H1 (cell line): ENCODE results near the gene TKFC. TPM values are rescaled to one million over a fixed set of nuclear protein-coding genes. Genes with fewer than 3 reads are reported as not detected.

Source experiments
- ASH2L ChIP-seq: fragments of 200-600, 300-600 bp; sonication (generic); IDR thresholded peaks from one replicate; pipeline ENCODE4 v1.7.1; 2017; ENCODE audit warnings: low read length
- TAF7 ChIP-seq: optimal IDR thresholded peaks from 2 replicates; pipeline ENCODE3; 2011; ENCODE audit warnings: low read depth, mild to moderate bottlenecking, inconsistent platforms, low read length, moderate library complexity, borderline replicate concordance
- polyA plus RNA-seq, 7 experiments: library from polyadenylated mRNA; depleted of rRNA in 3 of 7; stranded (reverse) in 5 of 7; unstranded in 2 of 7; fragments of >200 nt in 5 of 7; fragments of 200-250 nt in 2 of 7; gene quantifications; 1 replicate in 5 of 7; 2 replicates in 1 of 7; 4 replicates in 1 of 7; pipeline versions ENCODE4 v1.2.1 to v1.2.3, GENCODE V29; 2011 to 2013; ENCODE audit warnings: missing spikeins in 2 of 7, mixed read lengths in 2 of 7
- total RNA-seq: library from RNA; stranded (reverse); fragmentation: NEBNext Ultra II Directional; extraction: Animal tissue kit (Norgen Biotek cat#: 25700); gene quantifications from 2 replicates; pipeline ENCODE4 v1.2.1, GENCODE V29; 2021
- TF ChIP-seq, protein P1 (sequence below), 3 experiments: IDR thresholded peaks; 1 replicate in 2 of 3; 2 replicates in 1 of 3; pipeline versions ENCODE4 v1.5.1 to v1.6.1; 2011; ENCODE audit warnings: low read length in 3 of 3, mild to moderate bottlenecking in 3 of 3, inconsistent platforms in 2 of 3, low read depth in 1 of 3, moderate library complexity in 1 of 3; ENCODE audit not compliant: insufficient read depth in 1 of 3; ENCODE audit errors: control extremely low read depth in 1 of 3
- TF ChIP-seq, protein P2 (sequence below): IDR thresholded peaks from 2 replicates; pipeline ENCODE4 v1.6.1; 2012; ENCODE audit warnings: inconsistent platforms

The TKFC gene
- total and polyA plus RNA-seq, 2 of the 8 experiments (the other 6 are each of a cell fraction or from before 2014, with no cell fraction given), result 53.5 to 55.0 TPM

DNA sequence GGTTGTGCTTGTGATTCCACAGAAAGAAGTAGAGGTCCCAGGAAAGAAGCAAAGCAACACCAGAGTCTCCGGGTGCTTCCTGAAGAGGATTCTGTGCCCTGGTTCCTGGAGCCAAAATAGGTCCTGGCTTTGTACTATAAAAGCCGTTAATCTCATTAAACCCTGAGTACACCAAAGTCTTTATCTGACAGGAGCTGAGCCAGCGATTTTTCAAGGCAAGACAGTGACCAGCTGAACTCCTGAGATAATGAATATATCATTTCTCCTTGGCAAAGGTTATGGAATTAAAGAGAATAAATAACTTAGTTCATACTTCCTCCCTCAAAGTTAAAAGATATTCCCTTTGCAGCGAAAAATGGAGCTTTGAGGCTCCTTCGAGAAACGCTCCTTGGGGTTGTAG lies 34.4 kb downstream of the TKFC start (continued):
- TF ChIP-seq, protein P1, sequence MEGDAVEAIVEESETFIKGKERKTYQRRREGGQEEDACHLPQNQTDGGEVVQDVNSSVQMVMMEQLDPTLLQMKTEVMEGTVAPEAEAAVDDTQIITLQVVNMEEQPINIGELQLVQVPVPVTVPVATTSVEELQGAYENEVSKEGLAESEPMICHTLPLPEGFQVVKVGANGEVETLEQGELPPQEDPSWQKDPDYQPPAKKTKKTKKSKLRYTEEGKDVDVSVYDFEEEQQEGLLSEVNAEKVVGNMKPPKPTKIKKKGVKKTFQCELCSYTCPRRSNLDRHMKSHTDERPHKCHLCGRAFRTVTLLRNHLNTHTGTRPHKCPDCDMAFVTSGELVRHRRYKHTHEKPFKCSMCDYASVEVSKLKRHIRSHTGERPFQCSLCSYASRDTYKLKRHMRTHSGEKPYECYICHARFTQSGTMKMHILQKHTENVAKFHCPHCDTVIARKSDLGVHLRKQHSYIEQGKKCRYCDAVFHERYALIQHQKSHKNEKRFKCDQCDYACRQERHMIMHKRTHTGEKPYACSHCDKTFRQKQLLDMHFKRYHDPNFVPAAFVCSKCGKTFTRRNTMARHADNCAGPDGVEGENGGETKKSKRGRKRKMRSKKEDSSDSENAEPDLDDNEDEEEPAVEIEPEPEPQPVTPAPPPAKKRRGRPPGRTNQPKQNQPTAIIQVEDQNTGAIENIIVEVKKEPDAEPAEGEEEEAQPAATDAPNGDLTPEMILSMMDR (IDR thresholded peaks at IDR 0.05; ENCODE audit: control extremely low read depth in 1 of 3, insufficient read depth in 1 of 3, low read depth in 1 of 3, low read length in 3 of 3), result no peak
- no peak for TF ChIP-seq TAF7
- TF ChIP-seq, protein P2, sequence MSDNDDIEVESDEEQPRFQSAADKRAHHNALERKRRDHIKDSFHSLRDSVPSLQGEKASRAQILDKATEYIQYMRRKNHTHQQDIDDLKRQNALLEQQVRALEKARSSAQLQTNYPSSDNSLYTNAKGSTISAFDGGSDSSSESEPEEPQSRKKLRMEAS, result no peak
- no peak for TF ChIP-seq ASH2L
